B cell (primary cell): ENCODE measurements around the gene SIRT1. TPM values are rescaled to one million over a fixed set of nuclear protein-coding genes. Genes with fewer than 3 reads are reported as not detected.

Experiments
- ATAC-seq: fragments of 200-7000 bp; cut with Tn5 transposase; one replicate; pipeline ENCODE4 v1.10.0; 2021; ENCODE audit warnings: low read depth, mild to moderate bottlenecking, moderate number of reproducible peaks, moderate library complexity
- CTCF ChIA-PET: fragments of 350-600 bp; sonication (Branson Sonifier 250); formaldehyde crosslinking; loops from one replicate; lab custom pipeline; 2021; ENCODE audit warnings: antibody characterized with exemption, inconsistent platforms; lab: Charles Lee
- POLR2A ChIA-PET: fragments of 350-600 bp; sonication (Branson Sonifier 250); formaldehyde crosslinking; loops from one replicate; lab custom pipeline; 2021; ENCODE audit warnings: antibody characterized with exemption; lab: Charles Lee
- DNase-seq: peaks from one replicate; pipeline ENCODE4 v3.0.0; 2013
- H2AFZ ChIP-seq: 2 replicates; pipeline ENCODE4 v1.6.1; 2012; ENCODE audit warnings: mild to moderate bottlenecking, low read depth, low read length; ENCODE audit not compliant: insufficient read depth, poor library complexity, severe bottlenecking
- H3K27ac ChIP-seq, 2 donors: 1 replicate in 1 of 2; 2 replicates in 1 of 2; pipeline ENCODE4 v1.5.1; 2012 to 2013; ENCODE audit warnings: low read length in 2 of 2, mild to moderate bottlenecking in 2 of 2, moderate library complexity in 1 of 2
- H3K27me3 ChIP-seq, 4 experiments: fragments of 200-600 bp in 1 of 4; sonication (generic) in 1 of 4; replicated peaks in 1 of 4; 1 replicate in 2 of 4; 2 replicates in 2 of 4; pipeline versions ENCODE4 v1.6.1 to v1.7.0; 2013 to 2016; ENCODE audit warnings: low read length in 3 of 4, mild to moderate bottlenecking in 2 of 4, mixed read lengths in 1 of 4, moderate library complexity in 1 of 4; ENCODE audit not compliant: insufficient read depth in 4 of 4, control insufficient read depth in 3 of 4; ENCODE audit errors: control extremely low read depth in 1 of 4
- H3K36me3 ChIP-seq, 2 experiments: replicated peaks in 1 of 2; 1 replicate in 1 of 2; 2 replicates in 1 of 2; pipeline versions ENCODE4 v1.6.1 to v1.7.1; 2013; ENCODE audit warnings: low read length in 1 of 2; ENCODE audit not compliant: insufficient read depth in 2 of 2, control insufficient read depth in 1 of 2; ENCODE audit errors: control extremely low read depth in 1 of 2, extremely low read depth in 1 of 2
- H3K4me1 ChIP-seq, 2 donors: fragments of 200-600 bp in 1 of 2; sonication (generic) in 1 of 2; 1 replicate in 1 of 2; 2 replicates in 1 of 2; pipeline versions ENCODE4 v1.5.1 to v1.6.1; 2013 to 2017; ENCODE audit warnings: low read length in 2 of 2; ENCODE audit not compliant: control insufficient read depth in 2 of 2, insufficient read depth in 2 of 2
- H3K4me2 ChIP-seq: replicated peaks from 2 replicates; pipeline ENCODE3; 2012; ENCODE audit warnings: mild to moderate bottlenecking, low read depth, low read length; ENCODE audit not compliant: poor library complexity, severe bottlenecking
- H3K4me3 ChIP-seq, 5 experiments: fragments of 200-600 bp in 1 of 5; sonication (generic) in 1 of 5; 1 replicate in 3 of 5; 2 replicates in 2 of 5; pipeline versions ENCODE4 v1.5.1 to v1.7.0; 2011 to 2016; ENCODE audit warnings: low read length in 4 of 5, mild to moderate bottlenecking in 4 of 5, low read depth in 2 of 5, control low read depth in 1 of 5, moderate library complexity in 1 of 5; ENCODE audit not compliant: insufficient read depth in 1 of 5; ENCODE audit errors: control extremely low read depth in 1 of 5, extremely low read depth in 1 of 5
- H3K79me2 ChIP-seq: fragments of 200-600 bp; sonication (generic); one replicate; pipeline ENCODE4 v1.6.0; 2016; ENCODE audit warnings: low read length; ENCODE audit not compliant: control insufficient read depth, insufficient read depth
- H3K9ac ChIP-seq: fragments of 200-600 bp; sonication (generic); 2 replicates; pipeline ENCODE4 v1.6.1; 2017; ENCODE audit warnings: mild to moderate bottlenecking, low read length, moderate library complexity
- H3K9me3 ChIP-seq, 3 donors: one replicate each; pipeline versions ENCODE4 v1.6.1 to v1.7.1; 2013; ENCODE audit warnings: low read length in 2 of 3; ENCODE audit not compliant: control insufficient read depth in 2 of 3, insufficient read depth in 1 of 3; ENCODE audit errors: control extremely low read depth in 1 of 3
- H4K20me1 ChIP-seq: 2 replicates; pipeline ENCODE4 v1.6.0; 2012; ENCODE audit warnings: mild to moderate bottlenecking, low read length; ENCODE audit not compliant: insufficient read depth, control insufficient read depth, poor library complexity, severe bottlenecking
- H3K27ac Mint-ChIP-seq: one replicate; pipeline ENCODE4 v1.8.0; 2021; ENCODE audit warnings: mixed read lengths
- H3K27me3 Mint-ChIP-seq: one replicate; pipeline ENCODE4 v1.8.0; 2021; ENCODE audit warnings: mixed read lengths
- H3K4me1 Mint-ChIP-seq: one replicate; pipeline ENCODE4 v1.8.0; 2021; ENCODE audit warnings: mixed read lengths
- H3K4me3 Mint-ChIP-seq: one replicate; pipeline ENCODE4 v1.8.0; 2021; ENCODE audit warnings: mixed read lengths
- H3K9me3 Mint-ChIP-seq: one replicate; pipeline ENCODE4 v1.8.0; 2022; ENCODE audit warnings: mixed read lengths; ENCODE audit not compliant: insufficient read depth
- CTCF ChIP-seq: fragments of 200-600 bp; IDR thresholded peaks from one replicate; pipeline ENCODE4 v1.8.0; 2022; ENCODE audit warnings: antibody characterized with exemption, mild to moderate bottlenecking
- EZH2 ChIP-seq: IDR thresholded peaks from 2 replicates; pipeline ENCODE4 v1.6.1; 2012; ENCODE audit warnings: borderline replicate concordance, low read depth, mild to moderate bottlenecking, moderate library complexity, low read length; ENCODE audit not compliant: insufficient read depth, poor library complexity, severe bottlenecking
- WGBS: methylation state at CpG from one replicate; pipeline ENCODE4 v1.1.5; 2013; ENCODE audit warnings: missing lambda C conversion rate; ENCODE audit not compliant: insufficient coverage; 5-methylcytosine and 5-hydroxymethylcytosine counted together
- intact Hi-C: fragments of 100-400 bp; cut with micrococcal nuclease; formaldehyde crosslinking; loops from one replicate; pipeline ENCODE4 v1.10.0; 2022
- polyA plus RNA-seq: library from polyadenylated mRNA; depleted of rRNA; stranded (reverse); fragments of >200 nt; gene quantifications from 2 replicates; pipeline ENCODE4 v1.2.3, GENCODE V29; 2012
- total RNA-seq, 2 donors: library from RNA; stranded (reverse); fragments of 120-200 nt in 1 of 2; gene quantifications; 1 replicate in 1 of 2; 2 replicates in 1 of 2; pipeline versions ENCODE4 v1.2.3 to v1.2.4, GENCODE V29; 2013 to 2022

The SIRT1 gene
- total and polyA plus RNA-seq, 2 donors (not counting 1 experiment from before 2014, with no cell fraction given): 14.4 to 67.8 TPM

GRCh38 chr10:67843284-67843683 is 41.2 kb upstream of the SIRT1 start:
- POLR2A ChIA-PET: no interaction called here

More at GRCh38 chr10:67843284-67843683, 41.2 kb upstream of the SIRT1 start:
- intact Hi-C loops: no loop called here
- H4K20me1 ChIP-seq: no peaks in the 10 kb centered on the region
- no peaks in the 10 kb centered on the region for H3K27me3 ChIP-seq
- CTCF ChIA-PET: interaction anchor here (0.7 to 2.1 kb wide), 2 partner anchors 55 to 146 kb away, joined by 4 to 5 read pairs; no protein-coding TSS in a partner anchor
- H3K4me3 ChIP-seq: no peak overlapping the region
- H3K36me3 ChIP-seq: no peaks in the 10 kb centered on the region
- no peak overlapping the region for H3K27ac ChIP-seq
- no peak overlapping the region for H3K4me3 Mint-ChIP-seq
- H3K9me3 Mint-ChIP-seq: peaks cover 4% of the 10 kb centered on the region
- H3K4me1 ChIP-seq: no peaks in the 10 kb centered on the region
- H3K4me2 ChIP-seq: no peak overlapping the region
- ATAC-seq: no peak
- H3K27ac Mint-ChIP-seq: no peak overlapping the region
- peaks cover 0 to 5% (median 4%) of the 10 kb centered on the region in 3 donors for H3K9me3 ChIP-seq
- TF ChIP-seq EZH2: no peak
- no peak for TF ChIP-seq CTCF
- no peak overlapping the region for H2AFZ ChIP-seq
- no peak for DNase-seq
- H3K27me3 Mint-ChIP-seq: no peaks in the 10 kb centered on the region
- no peaks in the 10 kb centered on the region for H3K79me2 ChIP-seq
- H3K9ac ChIP-seq: no peak overlapping the region
- H3K4me1 Mint-ChIP-seq: no peaks in the 10 kb centered on the region
- WGBS: 92% methylated on average over 2 of the region's 2 CpGs
